K562 (cell line): Measurements from ENCODE around the gene DNAH17. TPM values are rescaled to one million over a fixed set of nuclear protein-coding genes. Genes with fewer than 3 reads are reported as not detected.

Experiments
- ATAC-seq: fragments of 200-7000 bp; cut with Tn5 transposase; 3 replicates; pipeline ENCODE4 v1.9.1; 2020; ENCODE audit warnings: moderate library complexity
- BruUV-seq: library from RNA; stranded (reverse); fragments of 400-500 nt; replicated peaks from 2 replicates; lab custom pipeline; 2021; lab: Mats Ljungman, UMichigan
- CTCF ChIA-PET: fragments of 300-600 bp; formaldehyde crosslinking; extraction: SDS; loops from one replicate; lab custom pipeline; 2021; ENCODE audit warnings: low intra/inter-chr PET ratio; lab: Yijun Ruan, JAX
- POLR2A ChIA-PET: fragments of 300-600, 350-650 bp; sonication (Branson Sonifier 250); formaldehyde crosslinking; extraction: SDS; loops from one replicate; lab custom pipeline; 2021; ENCODE audit warnings: antibody characterized with exemption, inconsistent platforms; lab: Yijun Ruan, JAX
- DNase-seq, 4 experiments: peaks; one replicate each; pipeline versions ENCODE4 v3.0.0 to v3.0.0-alpha.2; 2011 to 2018; ENCODE audit warnings: low spot score in 3 of 4, mixed read lengths in 3 of 4; ENCODE audit errors: extremely low read depth in 1 of 4
- FAIRE-seq: peaks from 2 replicates; lab custom pipeline; 2011; peaks lifted over from hg19 to GRCh38; lab: Jason Lieb, UNC
- H2AFZ ChIP-seq: 2 replicates; pipeline ENCODE4 v1.6.0; 2011; ENCODE audit warnings: low read depth, low read length, control low read depth, inconsistent platforms
- H3K27ac ChIP-seq: fragments of 200-600 bp; 3 replicates; pipeline ENCODE4 v1.8.0; 2011; ENCODE audit warnings: low read depth, mild to moderate bottlenecking, control low read depth, inconsistent platforms, low read length, moderate library complexity, mixed read lengths; ENCODE audit errors: extremely low read depth
- H3K27me3 ChIP-seq, 2 experiments: fragments of 300-600 bp in 1 of 2; 2 replicates in 1 of 2; 3 replicates in 1 of 2; pipeline versions ENCODE4 v1.6.0 to v1.8.0; 2011; ENCODE audit warnings: inconsistent platforms in 2 of 2, low read length in 2 of 2, mild to moderate bottlenecking in 1 of 2, mixed read lengths in 1 of 2, moderate library complexity in 1 of 2; ENCODE audit not compliant: control insufficient read depth in 2 of 2, insufficient read depth in 2 of 2
- H3K36me3 ChIP-seq: fragments of 300-600 bp; 3 replicates; pipeline ENCODE4 v1.8.0; 2011; ENCODE audit warnings: mild to moderate bottlenecking, low read length, inconsistent platforms; ENCODE audit not compliant: control insufficient read depth, insufficient read depth
- H3K4me1 ChIP-seq, 2 experiments: fragments of 200-600 bp in 1 of 2; replicated peaks in 1 of 2; 2 replicates in 1 of 2; 3 replicates in 1 of 2; pipeline versions ENCODE4 v1.5.1 to v1.8.0; 2011; ENCODE audit warnings: inconsistent platforms in 2 of 2, low read length in 2 of 2, mild to moderate bottlenecking in 1 of 2, mixed read lengths in 1 of 2, moderate library complexity in 1 of 2; ENCODE audit not compliant: control insufficient read depth in 2 of 2, insufficient read depth in 2 of 2
- H3K4me2 ChIP-seq: 2 replicates; pipeline ENCODE4 v1.6.1; 2011; ENCODE audit warnings: low read length, control low read depth, inconsistent platforms, mixed read lengths; ENCODE audit not compliant: insufficient read depth
- H3K4me3 ChIP-seq: fragments of 200-600 bp; sonication (generic), shearing (Covaris generic); 2 replicates; pipeline ENCODE4 v1.5.1; 2016; ENCODE audit warnings: control low read depth, inconsistent platforms
- H3K79me2 ChIP-seq: fragments of 200-600 bp; 3 replicates; pipeline ENCODE4 v1.8.0; 2011; ENCODE audit warnings: low read length, inconsistent platforms; ENCODE audit not compliant: control insufficient read depth, insufficient read depth
- H3K9ac ChIP-seq, 2 experiments: 2 replicates each; pipeline versions ENCODE4 v1.6.0 to v1.6.1; 2011; ENCODE audit warnings: low read depth in 2 of 2, low read length in 2 of 2, control low read depth in 1 of 2, inconsistent platforms in 1 of 2, mild to moderate bottlenecking in 1 of 2, mixed read lengths in 1 of 2; ENCODE audit not compliant: insufficient read depth in 1 of 2
- H3K9me1 ChIP-seq: one replicate; pipeline ENCODE4 v1.6.0; 2011; ENCODE audit warnings: inconsistent platforms, mild to moderate bottlenecking, low read length, moderate library complexity; ENCODE audit not compliant: control insufficient read depth, insufficient read depth
- H3K9me3 ChIP-seq: replicated peaks from 2 replicates; pipeline ENCODE4 v1.5.1; 2011; ENCODE audit warnings: low read depth, low read length, inconsistent platforms; ENCODE audit not compliant: control insufficient read depth, insufficient read depth
- H4K20me1 ChIP-seq: replicated peaks from 2 replicates; pipeline ENCODE4 v1.6.1; 2011; ENCODE audit warnings: low read length, inconsistent platforms, mixed read lengths; ENCODE audit not compliant: control insufficient read depth, insufficient read depth
- ZNF121 ChIP-seq: sonication (generic); formaldehyde crosslinking; conservative IDR thresholded peaks from 2 replicates; pipeline ENCODE4 v1.8.0; 2022; ENCODE audit warnings: missing genetic modification reagents
- WGBS: fragments of 100-300 bp; shearing (Covaris generic); methylation state at CpG from one replicate; pipeline ENCODE4 v1.1.6; 2016; ENCODE audit warnings: low coverage, mixed read lengths; ENCODE audit not compliant: insufficient coverage; ENCODE audit errors: missing lambda C conversion rate; 5-methylcytosine and 5-hydroxymethylcytosine counted together
- in situ Hi-C: fragments of 300-500 bp; cut with MboI; formaldehyde crosslinking; loops from 4 replicates; pipeline ENCODE4 v1.15.0; 2018; ENCODE audit warnings: inconsistent platforms, mixed read lengths
- intact Hi-C: fragments of 100-400 bp; cut with micrococcal nuclease; formaldehyde crosslinking; loops from 2 replicates; pipeline ENCODE4 v1.14.2; 2022
- polyA plus RNA-seq, 8 experiments: library from polyadenylated mRNA; depleted of rRNA in 4 of 8; stranded (reverse) in 5 of 8; unstranded in 3 of 8; fragments of >200 nt; fragmentation: Nextera tagmentation in 2 of 8; fragmentation: Illumina TruSeq in 1 of 8; extraction: Ambion mirVana in 2 of 8; extraction: Trizol in 1 of 8; gene quantifications; 2 replicates each; pipeline versions ENCODE4 v1.2.1 to v1.2.3, GENCODE V29; 2011 to 2014; ENCODE audit warnings: inconsistent platforms in 1 of 8, missing spikeins in 1 of 8
- total RNA-seq, 7 experiments: library from RNA; depleted of rRNA in 6 of 7; stranded (reverse); fragments of >200 nt in 6 of 7; fragmentation: Illumina TruSeq in 2 of 7; extraction: Trizol in 2 of 7; gene quantifications; 2 replicates each; pipeline versions ENCODE4 v1.2.1 to v1.2.3, GENCODE V29; 2011 to 2021; ENCODE audit warnings: low replicate concordance in 1 of 7
- TF ChIP-seq, protein P1 (sequence below): fragments of 450-650 bp; IDR thresholded peaks from 2 replicates; pipeline ENCODE4 v1.6.1; 2016; ENCODE audit warnings: mild to moderate bottlenecking, moderate library complexity

DNAH17 gene
- total and polyA plus RNA-seq, 9 of the 15 experiments (the other 6 are each of a cell fraction or from before 2014, with no cell fraction given): under 0.01 to 0.06 (median 0.03) TPM; not detected in 5

DNA sequence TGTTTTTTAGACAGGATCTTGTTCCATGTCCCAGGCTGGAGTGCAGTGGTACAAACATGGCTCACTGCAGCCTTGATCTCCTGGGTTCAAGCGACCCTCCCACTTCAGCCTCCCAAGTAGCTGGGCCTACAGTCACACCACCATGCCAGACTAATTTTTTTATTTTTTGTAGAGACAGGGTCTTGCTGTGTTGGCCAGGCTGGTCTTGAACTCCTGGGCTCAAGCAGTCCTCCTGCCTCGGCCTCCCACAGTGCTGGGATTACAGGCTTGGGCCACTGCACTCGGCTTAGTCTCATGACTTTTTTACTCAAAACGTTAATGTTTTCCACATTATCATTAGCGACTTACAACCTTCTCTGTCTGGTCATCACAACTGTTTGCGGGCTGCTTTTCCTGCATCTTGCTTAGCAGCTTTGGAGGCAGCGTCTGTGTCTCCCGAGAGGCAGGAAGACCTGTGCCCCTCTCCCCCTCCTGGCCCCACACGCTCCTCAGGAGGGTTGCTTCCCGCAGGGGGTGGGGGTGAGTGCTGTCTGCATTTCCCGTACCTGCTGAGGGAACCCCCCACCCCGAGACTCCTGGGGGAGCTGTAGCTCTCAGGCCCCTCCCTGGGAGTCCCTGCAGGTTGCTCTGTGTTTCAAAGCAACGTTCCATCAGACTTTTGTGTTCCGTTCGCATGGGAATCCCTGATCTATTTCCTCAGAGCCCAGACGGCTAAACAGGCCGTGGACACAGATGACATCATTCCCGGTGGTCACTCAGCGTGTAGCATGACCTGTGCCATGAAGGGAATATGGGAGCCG, 146.1 kb downstream of the DNAH17 start:
- no peak overlapping the region for H2AFZ ChIP-seq
- POLR2A ChIA-PET: no interaction called here
- ATAC-seq: no peak
- no peak overlapping the region for H3K4me2 ChIP-seq
- CTCF ChIA-PET: no interaction called here
- H3K4me3 ChIP-seq: no peak overlapping the region
- DNase-seq: no peak
- BruUV-seq: no TSS peak
- no peak overlapping the region for H3K27ac ChIP-seq
- peak overlapping the region in 1 of 2 experiments; percentile 7; a peak in 1 of 4 replicates for H3K9ac ChIP-seq
- 0 out of 2 replicates have a peak, but pooled peaks cover 4% of the 10 kb centered on the region for H4K20me1 ChIP-seq
- H3K9me1 ChIP-seq: no peaks in the 10 kb centered on the region
- no peaks in the 10 kb centered on the region for H3K9me3 ChIP-seq
- intact Hi-C loops: no loop called here
- H3K36me3 ChIP-seq: peaks cover 15% of the 10 kb centered on the region; the same call in 1 of the 3 replicates
- in situ Hi-C loops: no loop called here
- no peak for FAIRE-seq
- H3K79me2 ChIP-seq: no peaks in the 10 kb centered on the region
- H3K4me1 ChIP-seq: peaks cover 0 to 18% of the 10 kb centered on the region in 2 experiments; a peak in 1 of 5 replicates
- TF ChIP-seq, protein P1, sequence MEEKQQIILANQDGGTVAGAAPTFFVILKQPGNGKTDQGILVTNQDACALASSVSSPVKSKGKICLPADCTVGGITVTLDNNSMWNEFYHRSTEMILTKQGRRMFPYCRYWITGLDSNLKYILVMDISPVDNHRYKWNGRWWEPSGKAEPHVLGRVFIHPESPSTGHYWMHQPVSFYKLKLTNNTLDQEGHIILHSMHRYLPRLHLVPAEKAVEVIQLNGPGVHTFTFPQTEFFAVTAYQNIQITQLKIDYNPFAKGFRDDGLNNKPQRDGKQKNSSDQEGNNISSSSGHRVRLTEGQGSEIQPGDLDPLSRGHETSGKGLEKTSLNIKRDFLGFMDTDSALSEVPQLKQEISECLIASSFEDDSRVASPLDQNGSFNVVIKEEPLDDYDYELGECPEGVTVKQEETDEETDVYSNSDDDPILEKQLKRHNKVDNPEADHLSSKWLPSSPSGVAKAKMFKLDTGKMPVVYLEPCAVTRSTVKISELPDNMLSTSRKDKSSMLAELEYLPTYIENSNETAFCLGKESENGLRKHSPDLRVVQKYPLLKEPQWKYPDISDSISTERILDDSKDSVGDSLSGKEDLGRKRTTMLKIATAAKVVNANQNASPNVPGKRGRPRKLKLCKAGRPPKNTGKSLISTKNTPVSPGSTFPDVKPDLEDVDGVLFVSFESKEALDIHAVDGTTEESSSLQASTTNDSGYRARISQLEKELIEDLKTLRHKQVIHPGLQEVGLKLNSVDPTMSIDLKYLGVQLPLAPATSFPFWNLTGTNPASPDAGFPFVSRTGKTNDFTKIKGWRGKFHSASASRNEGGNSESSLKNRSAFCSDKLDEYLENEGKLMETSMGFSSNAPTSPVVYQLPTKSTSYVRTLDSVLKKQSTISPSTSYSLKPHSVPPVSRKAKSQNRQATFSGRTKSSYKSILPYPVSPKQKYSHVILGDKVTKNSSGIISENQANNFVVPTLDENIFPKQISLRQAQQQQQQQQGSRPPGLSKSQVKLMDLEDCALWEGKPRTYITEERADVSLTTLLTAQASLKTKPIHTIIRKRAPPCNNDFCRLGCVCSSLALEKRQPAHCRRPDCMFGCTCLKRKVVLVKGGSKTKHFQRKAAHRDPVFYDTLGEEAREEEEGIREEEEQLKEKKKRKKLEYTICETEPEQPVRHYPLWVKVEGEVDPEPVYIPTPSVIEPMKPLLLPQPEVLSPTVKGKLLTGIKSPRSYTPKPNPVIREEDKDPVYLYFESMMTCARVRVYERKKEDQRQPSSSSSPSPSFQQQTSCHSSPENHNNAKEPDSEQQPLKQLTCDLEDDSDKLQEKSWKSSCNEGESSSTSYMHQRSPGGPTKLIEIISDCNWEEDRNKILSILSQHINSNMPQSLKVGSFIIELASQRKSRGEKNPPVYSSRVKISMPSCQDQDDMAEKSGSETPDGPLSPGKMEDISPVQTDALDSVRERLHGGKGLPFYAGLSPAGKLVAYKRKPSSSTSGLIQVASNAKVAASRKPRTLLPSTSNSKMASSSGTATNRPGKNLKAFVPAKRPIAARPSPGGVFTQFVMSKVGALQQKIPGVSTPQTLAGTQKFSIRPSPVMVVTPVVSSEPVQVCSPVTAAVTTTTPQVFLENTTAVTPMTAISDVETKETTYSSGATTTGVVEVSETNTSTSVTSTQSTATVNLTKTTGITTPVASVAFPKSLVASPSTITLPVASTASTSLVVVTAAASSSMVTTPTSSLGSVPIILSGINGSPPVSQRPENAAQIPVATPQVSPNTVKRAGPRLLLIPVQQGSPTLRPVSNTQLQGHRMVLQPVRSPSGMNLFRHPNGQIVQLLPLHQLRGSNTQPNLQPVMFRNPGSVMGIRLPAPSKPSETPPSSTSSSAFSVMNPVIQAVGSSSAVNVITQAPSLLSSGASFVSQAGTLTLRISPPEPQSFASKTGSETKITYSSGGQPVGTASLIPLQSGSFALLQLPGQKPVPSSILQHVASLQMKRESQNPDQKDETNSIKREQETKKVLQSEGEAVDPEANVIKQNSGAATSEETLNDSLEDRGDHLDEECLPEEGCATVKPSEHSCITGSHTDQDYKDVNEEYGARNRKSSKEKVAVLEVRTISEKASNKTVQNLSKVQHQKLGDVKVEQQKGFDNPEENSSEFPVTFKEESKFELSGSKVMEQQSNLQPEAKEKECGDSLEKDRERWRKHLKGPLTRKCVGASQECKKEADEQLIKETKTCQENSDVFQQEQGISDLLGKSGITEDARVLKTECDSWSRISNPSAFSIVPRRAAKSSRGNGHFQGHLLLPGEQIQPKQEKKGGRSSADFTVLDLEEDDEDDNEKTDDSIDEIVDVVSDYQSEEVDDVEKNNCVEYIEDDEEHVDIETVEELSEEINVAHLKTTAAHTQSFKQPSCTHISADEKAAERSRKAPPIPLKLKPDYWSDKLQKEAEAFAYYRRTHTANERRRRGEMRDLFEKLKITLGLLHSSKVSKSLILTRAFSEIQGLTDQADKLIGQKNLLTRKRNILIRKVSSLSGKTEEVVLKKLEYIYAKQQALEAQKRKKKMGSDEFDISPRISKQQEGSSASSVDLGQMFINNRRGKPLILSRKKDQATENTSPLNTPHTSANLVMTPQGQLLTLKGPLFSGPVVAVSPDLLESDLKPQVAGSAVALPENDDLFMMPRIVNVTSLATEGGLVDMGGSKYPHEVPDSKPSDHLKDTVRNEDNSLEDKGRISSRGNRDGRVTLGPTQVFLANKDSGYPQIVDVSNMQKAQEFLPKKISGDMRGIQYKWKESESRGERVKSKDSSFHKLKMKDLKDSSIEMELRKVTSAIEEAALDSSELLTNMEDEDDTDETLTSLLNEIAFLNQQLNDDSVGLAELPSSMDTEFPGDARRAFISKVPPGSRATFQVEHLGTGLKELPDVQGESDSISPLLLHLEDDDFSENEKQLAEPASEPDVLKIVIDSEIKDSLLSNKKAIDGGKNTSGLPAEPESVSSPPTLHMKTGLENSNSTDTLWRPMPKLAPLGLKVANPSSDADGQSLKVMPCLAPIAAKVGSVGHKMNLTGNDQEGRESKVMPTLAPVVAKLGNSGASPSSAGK: no peak
- TF ChIP-seq ZNF121: peak; percentile 82
- H3K27me3 ChIP-seq: peaks cover 0 to 17% of the 10 kb centered on the region in 2 experiments; a peak in 2 of 5 replicates
- WGBS: 49% methylated on average over 17 of the region's 20 CpGs
